ENCODE results near the gene CFAP141. TPM values are rescaled to one million over a fixed set of nuclear protein-coding genes. Genes with fewer than 3 reads are reported as not detected.

The CFAP141 gene
- total RNA-seq, 3 donors from 2014 or later (not counting 1 experiment from before 2014, with no cell fraction given): 1.2 TPM; not detected in 2

GRCh38 chr1:154171223-154171583 lies 34.9 kb downstream of the CFAP141 start:
- TF ChIP-seq CTCF (IDR thresholded peaks at IDR 0.05): no peak
- H3K36me3 Mint-ChIP-seq: peaks cover 45% of the 10 kb centered on the region
- ATAC-seq (no peak), DNase-seq (no peak)
- WGBS (ENCODE audit: insufficient coverage): 86% methylated on average over 1 of the region's 4 CpGs
- Histone ChIP-seq H3K27ac (ENCODE audit: low read length) (no peak overlapping the region), H3K36me3 (ENCODE audit: control insufficient read depth, insufficient read depth, low read length) (peaks cover 81% of the 10 kb centered on the region), H3K4me1 (ENCODE audit: control insufficient read depth, insufficient read depth, low read length) (peaks cover 5% of the 10 kb centered on the region), H3K9me3 (ENCODE audit: control insufficient read depth, insufficient read depth, low read length) (no peaks in the 10 kb centered on the region), H3K27me3 (ENCODE audit: control insufficient read depth, insufficient read depth, low read length) (no peaks in the 10 kb centered on the region), H3K4me3 (ENCODE audit: low read length) (no peak overlapping the region)
- intact Hi-C loops (cut with micrococcal nuclease): no loop called here
- H3K4me1 Mint-ChIP-seq: peaks cover 36 to 49% of the 10 kb centered on the region in 2 donors
- no peak overlapping the region for H3K4me3 Mint-ChIP-seq
- no peaks in the 10 kb centered on the region for H3K27me3 Mint-ChIP-seq (ENCODE audit: low read depth in 2 of 2)
- H3K9me3 Mint-ChIP-seq: no peaks in the 10 kb centered on the region
- peak overlapping the region; percentile 48 to 79 for H3K27ac Mint-ChIP-seq

GRCh38 chr1:154170547-154171222 lies 35.4 kb downstream of the CFAP141 start:
- Histone ChIP-seq H3K27ac (ENCODE audit: low read length) (no peak overlapping the region), H3K4me3 (ENCODE audit: low read length) (no peak overlapping the region), H3K9me3 (ENCODE audit: control insufficient read depth, insufficient read depth, low read length) (no peaks in the 10 kb centered on the region), H3K36me3 (ENCODE audit: control insufficient read depth, insufficient read depth, low read length) (peaks cover 84% of the 10 kb centered on the region), H3K4me1 (ENCODE audit: control insufficient read depth, insufficient read depth, low read length) (peaks cover under 1% of the 10 kb centered on the region), H3K27me3 (ENCODE audit: control insufficient read depth, insufficient read depth, low read length) (no peaks in the 10 kb centered on the region)
- H3K9me3 Mint-ChIP-seq: no peaks in the 10 kb centered on the region
- H3K27ac Mint-ChIP-seq: peak overlapping the region; percentile 48 to 79
- peaks cover 37 to 48% of the 10 kb centered on the region in 2 donors for H3K4me1 Mint-ChIP-seq
- intact Hi-C loops (cut with micrococcal nuclease): no loop called here
- DNase-seq (no peak), ATAC-seq (peak in 2 of 3 donors; percentile 33 to 44)
- H3K27me3 Mint-ChIP-seq (ENCODE audit: low read depth in 2 of 2): no peaks in the 10 kb centered on the region
- no peak for TF ChIP-seq CTCF (IDR thresholded peaks at IDR 0.05)
- peaks cover 49% of the 10 kb centered on the region for H3K36me3 Mint-ChIP-seq
- H3K4me3 Mint-ChIP-seq: no peak overlapping the region

GRCh38 chr1:154167461-154167860 lies 38.7 kb downstream of the CFAP141 start:
- Mint-ChIP-seq H3K4me1 (peaks cover 48 to 59% of the 10 kb centered on the region in 2 donors), H3K4me3 (no peak overlapping the region), H3K36me3 (peaks cover 62% of the 10 kb centered on the region), H3K27ac (peak overlapping the region; percentile 65 to 76), H3K9me3 (no peaks in the 10 kb centered on the region), H3K27me3 (ENCODE audit: low read depth in 2 of 2) (no peaks in the 10 kb centered on the region)
- DNase-seq: no peak
- no peaks in the 10 kb centered on the region for H3K9me3 ChIP-seq (ENCODE audit: control insufficient read depth, insufficient read depth, low read length)
- no peaks in the 10 kb centered on the region for H3K27me3 ChIP-seq (ENCODE audit: control insufficient read depth, insufficient read depth, low read length)
- no peak overlapping the region for H3K27ac ChIP-seq (ENCODE audit: low read length)
- no peaks in the 10 kb centered on the region for H3K4me1 ChIP-seq (ENCODE audit: control insufficient read depth, insufficient read depth, low read length)
- H3K4me3 ChIP-seq (ENCODE audit: low read length): no peak overlapping the region
- TF ChIP-seq CTCF (IDR thresholded peaks at IDR 0.05): no peak
- H3K36me3 ChIP-seq (ENCODE audit: control insufficient read depth, insufficient read depth, low read length): peaks cover 90% of the 10 kb centered on the region
- no peak for ATAC-seq
- intact Hi-C loops (cut with micrococcal nuclease): no loop called here

- peaks cover 52% of the 10 kb centered on the region for H3K36me3 Mint-ChIP-seq
- peaks cover 85% of the 10 kb centered on the region for H3K36me3 ChIP-seq (ENCODE audit: control insufficient read depth, insufficient read depth, low read length)
- 87% methylated on average over 1 of the region's 1 CpG for WGBS (ENCODE audit: insufficient coverage)
These were observed 39.9 kb downstream of the CFAP141 start for GRCh38 chr1:154166207-154166606.

More at GRCh38 chr1:154166207-154166606, 39.9 kb downstream of the CFAP141 start:
- Mint-ChIP-seq H3K9me3 (no peaks in the 10 kb centered on the region), H3K27ac (peak overlapping the region in 1 of 2 donors; percentile 45), H3K4me1 (peaks cover 38 to 51% of the 10 kb centered on the region in 2 donors), H3K27me3 (ENCODE audit: low read depth in 2 of 2) (no peaks in the 10 kb centered on the region), H3K4me3 (no peak overlapping the region)
- intact Hi-C loops (cut with micrococcal nuclease): no loop called here
- TF ChIP-seq CTCF (IDR thresholded peaks at IDR 0.05): no peak
- Histone ChIP-seq H3K27me3 (ENCODE audit: control insufficient read depth, insufficient read depth, low read length) (no peaks in the 10 kb centered on the region), H3K27ac (ENCODE audit: low read length) (no peak overlapping the region), H3K4me1 (ENCODE audit: control insufficient read depth, insufficient read depth, low read length) (no peaks in the 10 kb centered on the region), H3K4me3 (ENCODE audit: low read length) (no peak overlapping the region), H3K9me3 (ENCODE audit: control insufficient read depth, insufficient read depth, low read length) (no peaks in the 10 kb centered on the region)
- no peak for DNase-seq
- no peak for ATAC-seq
